Smooth muscle cell (in vitro differentiated cells): ENCODE results near the gene EZH2. TPM values are rescaled to one million over a fixed set of nuclear protein-coding genes. Genes with fewer than 3 reads are reported as not detected.

Experiments
- DNase-seq: peaks from one replicate; lab custom pipeline; 2025; ENCODE audit not compliant: unreplicated experiment; lab: John Stamatoyannopoulos, UW
- H2AFZ ChIP-seq: fragments of 200-600 bp; sonication (generic); 2 replicates; pipeline ENCODE4 v1.6.0; 2016; ENCODE audit warnings: antibody characterized with exemption, low read depth, mild to moderate bottlenecking
- H3F3A ChIP-seq: fragments of 200-600 bp; sonication (generic); 2 replicates; pipeline ENCODE4 v1.6.0; 2017; ENCODE audit warnings: antibody characterized with exemption, low read depth
- H3K27ac ChIP-seq: fragments of 200-600 bp; sonication (generic); 2 replicates; pipeline ENCODE4 v1.5.1; 2016; ENCODE audit warnings: low read depth, mild to moderate bottlenecking
- H3K27me3 ChIP-seq: fragments of 200-600 bp; sonication (generic); 2 replicates; pipeline ENCODE4 v1.6.1; 2016; ENCODE audit warnings: low read depth, mild to moderate bottlenecking
- H3K36me3 ChIP-seq: fragments of 200-600 bp; sonication (generic); 2 replicates; pipeline ENCODE4 v1.5.1; 2016; ENCODE audit warnings: low read depth
- H3K4me1 ChIP-seq: fragments of 200-600 bp; sonication (generic); 2 replicates; pipeline ENCODE4 v1.5.1; 2016; ENCODE audit warnings: low read depth
- H3K4me2 ChIP-seq: fragments of 200-600 bp; sonication (generic); 2 replicates; pipeline ENCODE4 v1.6.0; 2016; ENCODE audit warnings: mild to moderate bottlenecking
- H3K4me3 ChIP-seq: fragments of 200-600 bp; sonication (generic); 2 replicates; pipeline ENCODE4 v1.5.1; 2016; ENCODE audit warnings: mild to moderate bottlenecking
- H3K79me2 ChIP-seq: fragments of 200-600 bp; sonication (generic); 2 replicates; pipeline ENCODE4 v1.6.0; 2016; ENCODE audit warnings: low read depth, mild to moderate bottlenecking
- H3K9ac ChIP-seq: fragments of 200-600 bp; sonication (generic); 2 replicates; pipeline ENCODE4 v1.6.0; 2016; ENCODE audit warnings: low read depth
- H3K9me3 ChIP-seq: fragments of 200-600 bp; sonication (generic); replicated peaks from 2 replicates; pipeline ENCODE4 v1.5.1; 2016; ENCODE audit warnings: low read depth
- H4K20me1 ChIP-seq: fragments of 200-600 bp; sonication (generic); 2 replicates; pipeline ENCODE4 v1.6.0; 2016; ENCODE audit warnings: low read depth
- CTCF ChIP-seq: fragments of 200-600 bp; sonication (generic); IDR thresholded peaks from 2 replicates; pipeline ENCODE4 v1.5.1; 2017; ENCODE audit warnings: borderline replicate concordance, mild to moderate bottlenecking, antibody characterized with exemption; ENCODE audit not compliant: insufficient read depth, poor library complexity, severe bottlenecking
- WGBS: methylation state at CpG from one replicate; pipeline ENCODE4 v1.1.7; 2016; ENCODE audit warnings: low lambda C conversion rate; 5-methylcytosine and 5-hydroxymethylcytosine counted together
- polyA plus RNA-seq: library from polyadenylated mRNA; unstranded; fragments of >200 nt; fragmentation: Nextera tagmentation; extraction: Ambion mirVana; gene quantifications from 2 replicates; pipeline ENCODE4 v1.2.1, GENCODE V29; 2016
- small RNA-seq: library from RNA; depleted of rRNA; stranded (forward); fragments of <200 nt; gene quantifications from one replicate; pipeline ENCODE3, GENCODE V24; 2014
- total RNA-seq: library from RNA; depleted of rRNA; stranded (reverse); fragments of >200 nt; gene quantifications from 2 replicates; pipeline ENCODE4 v1.2.3, GENCODE V29; 2014

EZH2 gene
- total and polyA plus RNA-seq, 2 experiments from 2014 or later, result 12.0 to 20.5 TPM

GRCh38 chr7:148763622-148764021, 120.5 kb downstream of the EZH2 start:
- Histone ChIP-seq H3K79me2 (no peaks in the 10 kb centered on the region), H3K4me3 (no peak overlapping the region), H2AFZ (no peak overlapping the region), H3F3A (no peaks in the 10 kb centered on the region), H3K27ac (peak overlapping the region; percentile 5), H3K9me3 (no peaks in the 10 kb centered on the region), H3K4me1 (no peaks in the 10 kb centered on the region), H3K36me3 (peaks cover 5% of the 10 kb centered on the region), H3K27me3 (no peaks in the 10 kb centered on the region), H3K4me2 (peak overlapping the region; percentile 35), H3K9ac (no peak overlapping the region), H4K20me1 (peaks cover 40% of the 10 kb centered on the region)
- no peak for DNase-seq
- no peak for TF ChIP-seq CTCF

GRCh38 chr7:148761499-148762278, 122.4 kb downstream of the EZH2 start:
- Histone ChIP-seq H2AFZ (no peak overlapping the region), H3F3A (no peaks in the 10 kb centered on the region), H3K27me3 (no peaks in the 10 kb centered on the region), H3K79me2 (no peaks in the 10 kb centered on the region), H4K20me1 (peaks cover 41% of the 10 kb centered on the region), H3K9me3 (no peaks in the 10 kb centered on the region), H3K4me3 (no peak overlapping the region), H3K27ac (peak overlapping the region; percentile 18), H3K4me2 (no peak overlapping the region), H3K36me3 (peaks cover 11% of the 10 kb centered on the region), H3K4me1 (no peaks in the 10 kb centered on the region), H3K9ac (no peak overlapping the region)
- WGBS, result 92% methylated on average over 12 of the region's 12 CpGs
- no peak for DNase-seq
- no peak for TF ChIP-seq CTCF

Small RNA genes lying within 50 kb of the gene (small RNA-seq; reads per million reads assigned to genes)
- gene RF00017 (not detected), gene RN7SL569P (not detected), gene RNU7-20P (not detected)

Other genes starting within 250 kb of the EZH2 start
- gene CUL1, start 185.4 kb downstream of the EZH2 start, total RNA-seq, result 44.8 and 58.1 TPM in 2 replicates
- 34.3 and 38.2 TPM in 2 replicates for gene CUL1, start 185.4 kb downstream of the EZH2 start, polyA plus RNA-seq
- 178 and 229 TPM in 2 replicates for gene PDIA4, start 144.2 kb upstream of the EZH2 start, total RNA-seq
- 211 and 316 TPM in 2 replicates for gene PDIA4, start 144.2 kb upstream of the EZH2 start, polyA plus RNA-seq
- 2.2 and 2.5 TPM in 2 replicates for gene ZNF786, start 206.4 kb upstream of the EZH2 start, total RNA-seq
- gene ZNF786, start 206.4 kb upstream of the EZH2 start, polyA plus RNA-seq, result 2.3 and 3.1 TPM in 2 replicates
- 2.4 and 4.5 TPM in 2 replicates for gene ZNF425, start 242.0 kb upstream of the EZH2 start, total RNA-seq
- 3.2 and 4.3 TPM in 2 replicates for gene ZNF425, start 242.0 kb upstream of the EZH2 start, polyA plus RNA-seq